ENCODE results near the gene RAB7A. TPM values are rescaled to one million over a fixed set of nuclear protein-coding genes. Genes with fewer than 3 reads are reported as not detected.

RAB7A gene
- total RNA-seq, result 29.5 and 54.2 TPM in 2 replicates
- polyA plus RNA-seq, result 415 and 479 TPM in 2 replicates
- 252 and 269 TPM in 2 replicates for polyA plus RNA-seq (2012)
- 452 and 687 TPM in 2 replicates for polyA minus RNA-seq (ENCODE audit: low replicate concordance)

DNA sequence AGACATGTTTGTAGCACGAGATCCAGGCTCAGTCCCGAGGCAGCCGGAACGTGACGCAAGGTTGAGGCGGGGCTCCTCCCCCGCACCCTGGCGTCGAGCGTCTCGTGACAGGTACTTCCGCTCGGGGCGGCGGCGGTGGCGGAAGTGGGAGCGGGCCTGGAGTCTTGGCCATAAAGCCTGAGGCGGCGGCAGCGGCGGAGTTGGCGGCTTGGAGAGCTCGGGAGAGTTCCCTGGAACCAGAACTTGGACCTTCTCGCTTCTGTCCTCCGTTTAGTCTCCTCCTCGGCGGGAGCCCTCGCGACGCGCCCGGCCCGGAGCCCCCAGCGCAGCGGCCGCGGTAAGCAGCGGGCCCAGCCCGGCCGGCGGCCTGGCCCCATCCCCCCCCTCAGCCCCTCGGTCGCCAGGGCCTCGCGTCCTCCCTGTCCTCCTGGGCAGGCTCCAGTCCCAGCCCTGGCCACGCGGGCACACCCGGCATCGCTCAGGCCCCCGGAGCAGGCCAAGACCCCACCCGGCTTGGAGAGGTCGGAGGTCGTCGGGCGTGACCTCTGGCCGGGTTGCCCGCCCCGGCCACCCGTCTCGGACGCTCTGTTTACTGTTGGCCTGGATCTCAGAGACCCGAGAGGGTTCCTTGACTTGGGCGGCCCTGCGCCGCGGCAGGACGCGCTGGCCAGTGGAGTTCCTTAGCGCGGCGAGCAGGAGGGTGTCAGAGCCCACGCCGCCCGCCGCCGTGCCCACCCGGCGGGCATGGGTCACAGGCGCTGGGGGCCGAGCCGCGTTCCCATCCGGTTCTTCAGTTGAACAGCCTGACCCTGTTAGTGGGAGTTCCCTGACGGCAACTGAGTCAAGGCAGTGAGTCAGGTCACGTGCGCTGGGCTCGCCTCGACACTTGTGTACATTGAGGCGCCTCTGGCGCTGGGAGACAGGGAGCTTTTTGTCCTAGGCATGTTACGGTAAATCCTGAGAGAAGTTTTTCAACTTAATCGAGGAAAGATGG is at the start of gene RAB7A:
TSS of gene RAB7A (plus strand) at position 161 of the 994 bp plus-strand sequence. CDS start 69,185 bp downstream, outside the sequence.
- H4K20me1 ChIP-seq (ENCODE audit: control insufficient read depth, extremely low read depth, insufficient read depth, low read length), result peaks cover 11% of the 10 kb centered on the region
- DNase-seq (ENCODE audit: low read depth in 2 of 2), result peak; percentile 98 to 99
- TF ChIP-seq, protein P1, sequence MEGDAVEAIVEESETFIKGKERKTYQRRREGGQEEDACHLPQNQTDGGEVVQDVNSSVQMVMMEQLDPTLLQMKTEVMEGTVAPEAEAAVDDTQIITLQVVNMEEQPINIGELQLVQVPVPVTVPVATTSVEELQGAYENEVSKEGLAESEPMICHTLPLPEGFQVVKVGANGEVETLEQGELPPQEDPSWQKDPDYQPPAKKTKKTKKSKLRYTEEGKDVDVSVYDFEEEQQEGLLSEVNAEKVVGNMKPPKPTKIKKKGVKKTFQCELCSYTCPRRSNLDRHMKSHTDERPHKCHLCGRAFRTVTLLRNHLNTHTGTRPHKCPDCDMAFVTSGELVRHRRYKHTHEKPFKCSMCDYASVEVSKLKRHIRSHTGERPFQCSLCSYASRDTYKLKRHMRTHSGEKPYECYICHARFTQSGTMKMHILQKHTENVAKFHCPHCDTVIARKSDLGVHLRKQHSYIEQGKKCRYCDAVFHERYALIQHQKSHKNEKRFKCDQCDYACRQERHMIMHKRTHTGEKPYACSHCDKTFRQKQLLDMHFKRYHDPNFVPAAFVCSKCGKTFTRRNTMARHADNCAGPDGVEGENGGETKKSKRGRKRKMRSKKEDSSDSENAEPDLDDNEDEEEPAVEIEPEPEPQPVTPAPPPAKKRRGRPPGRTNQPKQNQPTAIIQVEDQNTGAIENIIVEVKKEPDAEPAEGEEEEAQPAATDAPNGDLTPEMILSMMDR (conservative IDR thresholded peaks at IDR 0.05 in 1 of 2, IDR thresholded peaks at IDR 0.05 in 1 of 2; ENCODE audit: low read depth in 1 of 2, low read length in 2 of 2), result no peak
- TF ChIP-seq EZH2 (IDR thresholded peaks at IDR 0.05; ENCODE audit: low read length, missing control alignments), result no peak
- peaks cover 52% of the 10 kb centered on the region for H3K79me2 ChIP-seq (ENCODE audit: control insufficient read depth, insufficient read depth, low read length)
- peak within 1 kb of the TSS; percentile 99 for H3K4me2 ChIP-seq (ENCODE audit: extremely low read depth, insufficient read depth, low read length)
- no peaks in the 10 kb centered on the region for H3K27me3 ChIP-seq (ENCODE audit: control insufficient read depth, insufficient read depth, low read length)
- H3K4me3 ChIP-seq (replicated peaks in 1 of 4; ENCODE audit: control extremely low read depth in 1 of 4, insufficient read depth in 1 of 4, low read depth in 3 of 4, low read length in 4 of 4), result peak within 1 kb of the TSS; percentile 82 to 98 (median 92)
- peaks cover 2% of the 10 kb centered on the region for H3K36me3 ChIP-seq (ENCODE audit: control insufficient read depth, insufficient read depth, low read length)
- no peaks in the 10 kb centered on the region for H3K9me3 ChIP-seq (ENCODE audit: control insufficient read depth, insufficient read depth, low read depth, low read length)
- H3K4me1 ChIP-seq (ENCODE audit: control insufficient read depth, extremely low read depth, insufficient read depth, low read length), result peaks cover 9% of the 10 kb centered on the region
- H3K9ac ChIP-seq (ENCODE audit: insufficient read depth, low read length), result peak within 1 kb of the TSS; percentile 98
- peak within 1 kb of the TSS; percentile 98 for H3K27ac ChIP-seq (ENCODE audit: insufficient read depth, low read length)
- peak within 1 kb of the TSS; percentile 55 for H2AFZ ChIP-seq (ENCODE audit: low read length)

DNA sequence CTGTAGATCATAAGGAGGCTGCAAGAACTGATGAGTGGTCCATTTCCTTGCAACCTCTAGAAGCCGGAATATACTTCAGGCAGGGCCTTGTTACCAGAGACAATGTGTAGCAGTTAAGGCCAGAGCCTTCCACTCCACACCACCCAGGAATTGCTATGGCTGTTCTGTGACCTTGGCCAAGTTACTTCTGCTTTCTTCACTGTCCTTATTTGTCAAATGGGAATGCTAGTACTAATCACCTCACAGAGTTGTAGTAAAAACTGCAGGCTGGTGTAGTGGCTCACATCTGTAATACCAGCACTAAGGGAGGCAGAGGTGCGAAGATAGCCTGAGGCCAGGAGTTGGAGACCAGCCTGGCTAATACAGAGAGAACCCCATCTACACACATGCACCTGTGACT is 46.6 kb upstream of the RAB7A start:
- DNase-seq (ENCODE audit: low read depth in 2 of 2), result no peak
- no peaks in the 10 kb centered on the region for H3K9me3 ChIP-seq (ENCODE audit: control insufficient read depth, insufficient read depth, low read depth, low read length)
- H4K20me1 ChIP-seq (ENCODE audit: control insufficient read depth, extremely low read depth, insufficient read depth, low read length), result no peaks in the 10 kb centered on the region
- no peak overlapping the region for H3K4me3 ChIP-seq (replicated peaks in 1 of 4; ENCODE audit: control extremely low read depth in 1 of 4, insufficient read depth in 1 of 4, low read depth in 3 of 4, low read length in 4 of 4)
- no peak overlapping the region for H3K4me2 ChIP-seq (ENCODE audit: extremely low read depth, insufficient read depth, low read length)
- H3K79me2 ChIP-seq (ENCODE audit: control insufficient read depth, insufficient read depth, low read length), result no peaks in the 10 kb centered on the region
- no peak overlapping the region for H3K9ac ChIP-seq (ENCODE audit: insufficient read depth, low read length)
- H3K27ac ChIP-seq (ENCODE audit: insufficient read depth, low read length), result no peak overlapping the region
- TF ChIP-seq, protein P1 (conservative IDR thresholded peaks at IDR 0.05 in 1 of 2, IDR thresholded peaks at IDR 0.05 in 1 of 2; ENCODE audit: low read depth in 1 of 2, low read length in 2 of 2), result no peak
- TF ChIP-seq EZH2 (IDR thresholded peaks at IDR 0.05; ENCODE audit: low read length, missing control alignments), result no peak
- no peak overlapping the region for H2AFZ ChIP-seq (ENCODE audit: low read length)
- no peaks in the 10 kb centered on the region for H3K36me3 ChIP-seq (ENCODE audit: control insufficient read depth, insufficient read depth, low read length)
- H3K4me1 ChIP-seq (ENCODE audit: control insufficient read depth, extremely low read depth, insufficient read depth, low read length), result no peaks in the 10 kb centered on the region
- no peaks in the 10 kb centered on the region for H3K27me3 ChIP-seq (ENCODE audit: control insufficient read depth, insufficient read depth, low read length)

DNA sequence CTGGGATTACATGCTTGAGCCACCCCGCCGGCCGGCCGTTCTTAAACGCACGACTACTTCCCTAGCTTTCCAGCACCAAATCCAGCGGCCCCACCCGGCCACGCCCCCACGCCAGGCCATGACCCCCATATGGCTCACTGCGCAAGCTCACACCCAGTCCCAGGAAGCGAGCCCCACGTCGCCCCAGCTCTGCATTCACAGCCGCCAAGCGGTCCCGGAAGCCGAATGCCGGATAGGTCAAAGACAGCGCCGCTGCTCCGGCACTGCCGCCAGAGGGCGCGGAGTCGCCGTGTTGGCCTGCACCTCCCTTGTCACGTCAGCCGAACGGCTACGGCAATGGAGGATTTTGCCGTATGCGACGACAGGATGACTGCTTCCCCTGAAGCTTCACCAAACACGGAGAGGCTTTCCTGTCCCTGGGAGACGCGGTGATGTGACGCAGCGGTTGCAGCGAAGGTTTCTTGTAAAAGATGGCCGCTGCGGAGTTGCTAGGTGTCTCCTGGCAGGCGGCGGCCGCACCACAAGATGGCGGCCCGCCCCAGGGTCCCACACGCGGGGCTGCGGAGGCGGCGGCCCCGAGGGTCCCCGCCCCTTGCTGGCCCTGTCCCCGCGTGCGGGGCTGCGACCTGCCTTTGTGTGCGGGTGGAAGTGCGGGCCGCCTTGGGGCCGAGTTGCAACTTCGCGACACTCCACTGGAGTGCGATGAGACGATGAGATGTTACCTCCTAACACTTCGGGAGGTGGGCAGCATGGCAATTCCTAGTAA is 45.2 kb upstream of the RAB7A start:
- Histone ChIP-seq H3K27me3 (ENCODE audit: control insufficient read depth, insufficient read depth, low read length) (no peaks in the 10 kb centered on the region), H3K4me2 (ENCODE audit: extremely low read depth, insufficient read depth, low read length) (peak overlapping the region; percentile 53), H3K36me3 (ENCODE audit: control insufficient read depth, insufficient read depth, low read length) (no peaks in the 10 kb centered on the region), H3K27ac (ENCODE audit: insufficient read depth, low read length) (peak overlapping the region; percentile 93), H3K9me3 (ENCODE audit: control insufficient read depth, insufficient read depth, low read depth, low read length) (no peaks in the 10 kb centered on the region), H3K79me2 (ENCODE audit: control insufficient read depth, insufficient read depth, low read length) (no peaks in the 10 kb centered on the region), H4K20me1 (ENCODE audit: control insufficient read depth, extremely low read depth, insufficient read depth, low read length) (no peaks in the 10 kb centered on the region), H3K4me3 (replicated peaks in 1 of 4; ENCODE audit: control extremely low read depth in 1 of 4, insufficient read depth in 1 of 4, low read depth in 3 of 4, low read length in 4 of 4) (peak overlapping the region; percentile 42 to 81 (median 69)), H3K9ac (ENCODE audit: insufficient read depth, low read length) (peak overlapping the region; percentile 80), H2AFZ (ENCODE audit: low read length) (peak overlapping the region; percentile 92), H3K4me1 (ENCODE audit: control insufficient read depth, extremely low read depth, insufficient read depth, low read length) (no peaks in the 10 kb centered on the region)
- no peak for TF ChIP-seq EZH2 (IDR thresholded peaks at IDR 0.05; ENCODE audit: low read length, missing control alignments)
- TF ChIP-seq, protein P1 (conservative IDR thresholded peaks at IDR 0.05 in 1 of 2, IDR thresholded peaks at IDR 0.05 in 1 of 2; ENCODE audit: low read depth in 1 of 2, low read length in 2 of 2), result peak; percentile 94 to 99
- DNase-seq (ENCODE audit: low read depth in 2 of 2), result peak; percentile 98 to 99

All from fibroblast of lung (primary cell).